ENCODE data around the gene GRID1.

GRCh38 chr10:85874208-85874607 is 492.4 kb downstream of the GRID1 start:
- TF ChIP-seq POLR2AphosphoS5 (IDR thresholded peaks at IDR 0.05; ENCODE audit: borderline replicate concordance, low read depth, low read length) = no peak
- TF ChIP-seq EZH2 (IDR thresholded peaks at IDR 0.05) = no peak
